ENCODE data around the gene PFKFB2. TPM values are rescaled to one million over a fixed set of nuclear protein-coding genes. Genes with fewer than 3 reads are reported as not detected.

The PFKFB2 gene
- polyA plus RNA-seq, 1 donor from 2014 or later: 9.8 TPM

DNA sequence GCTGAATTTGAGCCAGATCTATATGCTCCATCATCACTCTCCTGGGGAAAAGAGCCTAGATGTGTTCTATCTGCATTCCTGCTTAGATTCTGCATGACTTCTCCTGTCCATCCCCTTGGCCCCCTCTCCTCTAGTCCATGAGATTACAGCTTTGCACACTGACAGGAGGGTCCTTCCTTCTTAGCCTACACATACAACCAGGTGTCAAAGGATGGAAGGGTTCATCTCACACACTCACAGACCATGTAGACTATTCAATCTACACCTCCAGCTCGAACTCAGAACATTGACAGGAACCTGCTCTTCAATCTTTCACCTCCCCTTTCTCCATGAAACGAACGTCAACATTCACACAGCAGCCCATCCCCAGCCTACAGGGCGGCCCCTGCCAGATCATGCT is 34.4 kb upstream of the PFKFB2 start:
- no peak overlapping the region for H2AFZ ChIP-seq (ENCODE audit: low read depth, low read length)
- no peaks in the 10 kb centered on the region for H3K79me2 ChIP-seq (replicated peaks; ENCODE audit: insufficient read depth, low read length)
- no peaks in the 10 kb centered on the region for H4K20me1 ChIP-seq (ENCODE audit: insufficient read depth)
- H3K4me2 ChIP-seq (ENCODE audit: low read length): no peak overlapping the region
- no peaks in the 10 kb centered on the region for H3K9me3 ChIP-seq (ENCODE audit: low read length)
- H3K27me3 ChIP-seq (ENCODE audit: insufficient read depth, low read depth, low read length): no peaks in the 10 kb centered on the region
- no peak for TF ChIP-seq RAD21 (conservative IDR thresholded peaks at IDR 0.05)
- TF ChIP-seq TAF1 (IDR thresholded peaks at IDR 0.05; ENCODE audit: low read depth): no peak
- TF ChIP-seq POLR2AphosphoS5 (IDR thresholded peaks at IDR 0.05): no peak
- no peak for TF ChIP-seq EP300 (conservative IDR thresholded peaks at IDR 0.05; ENCODE audit: poor library complexity, severe bottlenecking)
- TF ChIP-seq EZH2 (IDR thresholded peaks at IDR 0.05; ENCODE audit: borderline replicate concordance, insufficient read depth, low read length, poor library complexity, severe bottlenecking): no peak
- TF ChIP-seq, protein P1, sequence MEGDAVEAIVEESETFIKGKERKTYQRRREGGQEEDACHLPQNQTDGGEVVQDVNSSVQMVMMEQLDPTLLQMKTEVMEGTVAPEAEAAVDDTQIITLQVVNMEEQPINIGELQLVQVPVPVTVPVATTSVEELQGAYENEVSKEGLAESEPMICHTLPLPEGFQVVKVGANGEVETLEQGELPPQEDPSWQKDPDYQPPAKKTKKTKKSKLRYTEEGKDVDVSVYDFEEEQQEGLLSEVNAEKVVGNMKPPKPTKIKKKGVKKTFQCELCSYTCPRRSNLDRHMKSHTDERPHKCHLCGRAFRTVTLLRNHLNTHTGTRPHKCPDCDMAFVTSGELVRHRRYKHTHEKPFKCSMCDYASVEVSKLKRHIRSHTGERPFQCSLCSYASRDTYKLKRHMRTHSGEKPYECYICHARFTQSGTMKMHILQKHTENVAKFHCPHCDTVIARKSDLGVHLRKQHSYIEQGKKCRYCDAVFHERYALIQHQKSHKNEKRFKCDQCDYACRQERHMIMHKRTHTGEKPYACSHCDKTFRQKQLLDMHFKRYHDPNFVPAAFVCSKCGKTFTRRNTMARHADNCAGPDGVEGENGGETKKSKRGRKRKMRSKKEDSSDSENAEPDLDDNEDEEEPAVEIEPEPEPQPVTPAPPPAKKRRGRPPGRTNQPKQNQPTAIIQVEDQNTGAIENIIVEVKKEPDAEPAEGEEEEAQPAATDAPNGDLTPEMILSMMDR (IDR thresholded peaks at IDR 0.05; ENCODE audit: poor library complexity, severe bottlenecking): no peak
- TF ChIP-seq MXI1 (conservative IDR thresholded peaks at IDR 0.05; ENCODE audit: poor library complexity, severe bottlenecking): no peak
- TF ChIP-seq, protein P2, sequence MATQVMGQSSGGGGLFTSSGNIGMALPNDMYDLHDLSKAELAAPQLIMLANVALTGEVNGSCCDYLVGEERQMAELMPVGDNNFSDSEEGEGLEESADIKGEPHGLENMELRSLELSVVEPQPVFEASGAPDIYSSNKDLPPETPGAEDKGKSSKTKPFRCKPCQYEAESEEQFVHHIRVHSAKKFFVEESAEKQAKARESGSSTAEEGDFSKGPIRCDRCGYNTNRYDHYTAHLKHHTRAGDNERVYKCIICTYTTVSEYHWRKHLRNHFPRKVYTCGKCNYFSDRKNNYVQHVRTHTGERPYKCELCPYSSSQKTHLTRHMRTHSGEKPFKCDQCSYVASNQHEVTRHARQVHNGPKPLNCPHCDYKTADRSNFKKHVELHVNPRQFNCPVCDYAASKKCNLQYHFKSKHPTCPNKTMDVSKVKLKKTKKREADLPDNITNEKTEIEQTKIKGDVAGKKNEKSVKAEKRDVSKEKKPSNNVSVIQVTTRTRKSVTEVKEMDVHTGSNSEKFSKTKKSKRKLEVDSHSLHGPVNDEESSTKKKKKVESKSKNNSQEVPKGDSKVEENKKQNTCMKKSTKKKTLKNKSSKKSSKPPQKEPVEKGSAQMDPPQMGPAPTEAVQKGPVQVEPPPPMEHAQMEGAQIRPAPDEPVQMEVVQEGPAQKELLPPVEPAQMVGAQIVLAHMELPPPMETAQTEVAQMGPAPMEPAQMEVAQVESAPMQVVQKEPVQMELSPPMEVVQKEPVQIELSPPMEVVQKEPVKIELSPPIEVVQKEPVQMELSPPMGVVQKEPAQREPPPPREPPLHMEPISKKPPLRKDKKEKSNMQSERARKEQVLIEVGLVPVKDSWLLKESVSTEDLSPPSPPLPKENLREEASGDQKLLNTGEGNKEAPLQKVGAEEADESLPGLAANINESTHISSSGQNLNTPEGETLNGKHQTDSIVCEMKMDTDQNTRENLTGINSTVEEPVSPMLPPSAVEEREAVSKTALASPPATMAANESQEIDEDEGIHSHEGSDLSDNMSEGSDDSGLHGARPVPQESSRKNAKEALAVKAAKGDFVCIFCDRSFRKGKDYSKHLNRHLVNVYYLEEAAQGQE (IDR thresholded peaks at IDR 0.05; ENCODE audit: borderline replicate concordance): no peak
- no peak for TF ChIP-seq SMC3 (conservative IDR thresholded peaks at IDR 0.05; ENCODE audit: poor library complexity)
- H3K9me2 ChIP-seq (ENCODE audit: insufficient read depth, low read length): no peaks in the 10 kb centered on the region
- H3K4me3 ChIP-seq (ENCODE audit: low read length): no peak overlapping the region
- H3K36me3 ChIP-seq (ENCODE audit: insufficient read depth, low read length): no peaks in the 10 kb centered on the region
- H3K9ac ChIP-seq (ENCODE audit: low read length): no peak overlapping the region
- no peak overlapping the region for H3K27ac ChIP-seq (ENCODE audit: low read length)
- H3F3A ChIP-seq (ENCODE audit: insufficient read depth, low read length, poor library complexity, severe bottlenecking): no peaks in the 10 kb centered on the region

DNA sequence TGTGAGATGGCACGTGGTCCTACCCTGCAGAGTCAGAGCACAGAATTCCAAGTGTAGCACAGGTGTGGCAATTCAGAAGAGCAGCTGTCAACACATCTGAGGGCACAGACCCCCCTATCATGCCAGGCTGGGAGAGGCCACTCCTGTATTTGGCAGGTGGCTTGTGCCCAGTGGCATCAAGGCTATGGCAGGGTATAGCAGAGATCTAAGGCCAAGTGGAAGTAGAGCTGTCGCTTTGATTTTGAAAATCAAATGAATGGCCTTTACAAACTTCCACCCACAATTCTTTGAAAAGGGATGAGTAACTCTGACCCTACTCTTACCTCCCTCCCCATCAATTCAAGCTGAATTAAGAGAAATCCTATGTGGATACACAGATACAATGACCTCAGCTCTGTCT is 33.9 kb upstream of the PFKFB2 start:
- TF ChIP-seq TAF1 (IDR thresholded peaks at IDR 0.05; ENCODE audit: low read depth) (no peak), POLR2AphosphoS5 (IDR thresholded peaks at IDR 0.05) (no peak), SMC3 (conservative IDR thresholded peaks at IDR 0.05; ENCODE audit: poor library complexity) (no peak), EZH2 (IDR thresholded peaks at IDR 0.05; ENCODE audit: borderline replicate concordance, insufficient read depth, low read length, poor library complexity, severe bottlenecking) (no peak), MXI1 (conservative IDR thresholded peaks at IDR 0.05; ENCODE audit: poor library complexity, severe bottlenecking) (no peak), EP300 (conservative IDR thresholded peaks at IDR 0.05; ENCODE audit: poor library complexity, severe bottlenecking) (no peak), RAD21 (conservative IDR thresholded peaks at IDR 0.05) (no peak)
- TF ChIP-seq, protein P2 (IDR thresholded peaks at IDR 0.05; ENCODE audit: borderline replicate concordance): no peak
- TF ChIP-seq, protein P1 (IDR thresholded peaks at IDR 0.05; ENCODE audit: poor library complexity, severe bottlenecking): no peak
- H3K9me2 ChIP-seq (ENCODE audit: insufficient read depth, low read length): no peaks in the 10 kb centered on the region
- H4K20me1 ChIP-seq (ENCODE audit: insufficient read depth): no peaks in the 10 kb centered on the region
- H2AFZ ChIP-seq (ENCODE audit: low read depth, low read length): no peak overlapping the region
- H3K27ac ChIP-seq (ENCODE audit: low read length): no peak overlapping the region
- H3K4me2 ChIP-seq (ENCODE audit: low read length): no peak overlapping the region
- no peaks in the 10 kb centered on the region for H3K9me3 ChIP-seq (ENCODE audit: low read length)
- H3K9ac ChIP-seq (ENCODE audit: low read length): no peak overlapping the region
- no peaks in the 10 kb centered on the region for H3K79me2 ChIP-seq (replicated peaks; ENCODE audit: insufficient read depth, low read length)
- H3K27me3 ChIP-seq (ENCODE audit: insufficient read depth, low read depth, low read length): no peaks in the 10 kb centered on the region
- no peaks in the 10 kb centered on the region for H3K36me3 ChIP-seq (ENCODE audit: insufficient read depth, low read length)
- H3K4me3 ChIP-seq (ENCODE audit: low read length): no peak overlapping the region
- H3F3A ChIP-seq (ENCODE audit: insufficient read depth, low read length, poor library complexity, severe bottlenecking): no peaks in the 10 kb centered on the region
